EL (cell line): ENCODE results near the gene NOCT.
"Not testable (repeated sequence)": the region's sequence is repeated elsewhere in the genome, so short reads cannot be mapped to it uniquely, and the experiment has no call there.

ENCODE experiments used
- DNase-seq: peaks from one replicate; pipeline ENCODE4 v3.0.0-alpha.2; 2016

The NOCT gene, protein sequence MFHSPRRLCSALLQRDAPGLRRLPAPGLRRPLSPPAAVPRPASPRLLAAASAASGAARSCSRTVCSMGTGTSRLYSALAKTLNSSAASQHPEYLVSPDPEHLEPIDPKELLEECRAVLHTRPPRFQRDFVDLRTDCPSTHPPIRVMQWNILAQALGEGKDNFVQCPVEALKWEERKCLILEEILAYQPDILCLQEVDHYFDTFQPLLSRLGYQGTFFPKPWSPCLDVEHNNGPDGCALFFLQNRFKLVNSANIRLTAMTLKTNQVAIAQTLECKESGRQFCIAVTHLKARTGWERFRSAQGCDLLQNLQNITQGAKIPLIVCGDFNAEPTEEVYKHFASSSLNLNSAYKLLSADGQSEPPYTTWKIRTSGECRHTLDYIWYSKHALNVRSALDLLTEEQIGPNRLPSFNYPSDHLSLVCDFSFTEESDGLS

GRCh38 chr4:139015269-139015947 lies at the start of gene NOCT:
NOCT (plus strand) TSS chr4:139015781; CDS start chr4:139015982, 201 bp downstream.
- peak; percentile 90 for DNase-seq

DNA sequence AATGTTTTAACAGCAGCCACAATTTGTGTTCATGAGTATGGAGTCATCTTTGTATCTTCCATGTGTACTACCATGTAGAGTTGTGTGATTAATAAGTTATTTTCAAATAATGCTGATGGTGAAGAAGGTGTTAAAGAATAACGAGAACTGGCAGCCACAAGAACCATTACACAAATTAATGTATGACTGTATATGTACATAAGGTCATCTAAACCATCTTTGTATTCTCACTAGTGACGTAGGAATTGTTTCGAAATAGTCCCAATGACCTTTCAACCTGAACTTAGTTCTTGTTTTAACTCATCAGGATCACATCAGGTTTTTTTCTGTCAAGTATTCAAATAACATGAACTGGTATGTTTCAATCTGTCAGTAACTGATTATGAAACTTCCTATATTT lies 48.3 kb upstream of the NOCT start:
- no peak for DNase-seq

DNA sequence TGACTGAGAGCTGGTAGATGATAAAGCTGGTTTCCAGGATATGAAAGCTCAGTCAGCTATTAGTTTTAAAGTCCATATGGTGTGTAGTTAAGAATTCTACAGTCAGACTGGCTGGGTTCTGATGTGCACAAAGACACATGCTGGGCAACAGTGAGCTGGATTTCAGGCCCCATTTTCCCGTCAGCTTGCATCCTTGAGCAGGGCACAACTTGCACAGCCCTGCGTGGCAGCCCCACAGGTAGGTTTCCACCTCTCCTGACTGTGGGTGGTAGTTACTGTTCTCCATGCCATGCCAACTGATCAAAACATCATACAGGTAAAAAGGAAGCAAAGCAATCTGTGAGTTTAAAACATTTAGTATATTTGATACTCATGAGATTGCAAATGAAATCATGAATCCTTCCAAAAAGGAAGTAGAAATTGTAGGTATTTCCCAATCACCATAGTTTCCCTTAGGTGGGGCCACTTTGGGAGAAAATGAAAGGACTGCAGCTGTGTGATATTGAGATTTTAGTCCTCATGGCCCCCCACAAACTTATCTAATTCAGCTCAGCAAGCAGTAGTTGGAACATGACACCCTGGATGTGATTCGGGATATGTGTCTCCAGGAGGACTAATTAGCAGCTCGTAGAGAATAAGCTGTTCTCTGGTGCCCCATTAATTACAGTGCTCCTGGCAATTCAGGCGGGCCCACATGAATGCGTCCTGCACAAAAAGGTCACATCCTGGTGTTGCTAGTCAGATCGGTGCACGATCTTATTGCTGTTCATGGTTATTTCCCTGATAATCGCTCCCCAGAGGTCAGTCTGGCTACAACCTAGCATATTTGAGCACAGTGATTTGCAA lies 42.4 kb upstream of the NOCT start:
- no peak for DNase-seq

DNA sequence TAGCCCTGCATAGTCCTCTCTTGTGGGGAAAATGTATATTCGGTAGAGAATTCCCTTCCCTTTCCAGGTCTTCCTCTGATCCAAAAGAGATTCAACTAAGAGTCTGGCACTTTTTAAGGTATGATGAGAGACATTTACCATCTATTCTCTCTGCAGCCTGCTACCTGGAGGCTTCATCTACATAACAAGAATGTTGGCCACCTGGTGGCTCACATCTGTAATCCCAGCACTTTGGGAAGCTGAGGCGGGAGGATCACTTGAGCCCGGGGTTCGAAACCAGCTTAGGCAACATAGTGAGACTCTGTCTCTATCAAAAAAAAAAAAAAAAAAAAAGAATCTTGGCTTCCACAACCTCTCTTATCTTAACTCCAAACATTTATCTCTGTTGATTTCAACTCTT lies 40.4 kb upstream of the NOCT start:
- no peak for DNase-seq

DNA sequence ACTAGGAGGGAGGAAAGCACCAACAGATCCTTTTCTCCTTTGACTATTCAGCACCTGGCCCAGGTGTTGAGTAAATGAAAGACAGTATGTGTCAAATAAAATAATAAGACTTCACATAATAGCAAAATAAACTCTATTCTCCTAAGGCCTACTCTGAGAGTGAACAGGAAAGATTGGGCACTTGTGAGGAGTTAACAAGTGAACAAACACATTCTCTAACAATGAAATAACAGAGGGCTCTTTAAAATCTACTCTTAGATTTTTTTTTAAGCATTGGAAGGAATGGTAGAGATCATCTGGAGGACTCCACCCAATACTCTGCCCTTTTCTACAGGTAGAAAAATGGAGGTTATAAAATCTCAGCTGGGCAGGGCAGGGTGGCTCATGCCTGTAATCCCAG lies 39.1 kb upstream of the NOCT start:
- no peak for DNase-seq

GRCh38 chr4:138977524-138977923 lies 38.1 kb upstream of the NOCT start:
- DNase-seq: no peak

- DNase-seq: no peak
These were observed 37.5 kb upstream of the NOCT start for GRCh38 chr4:138978028-138978585.

DNA sequence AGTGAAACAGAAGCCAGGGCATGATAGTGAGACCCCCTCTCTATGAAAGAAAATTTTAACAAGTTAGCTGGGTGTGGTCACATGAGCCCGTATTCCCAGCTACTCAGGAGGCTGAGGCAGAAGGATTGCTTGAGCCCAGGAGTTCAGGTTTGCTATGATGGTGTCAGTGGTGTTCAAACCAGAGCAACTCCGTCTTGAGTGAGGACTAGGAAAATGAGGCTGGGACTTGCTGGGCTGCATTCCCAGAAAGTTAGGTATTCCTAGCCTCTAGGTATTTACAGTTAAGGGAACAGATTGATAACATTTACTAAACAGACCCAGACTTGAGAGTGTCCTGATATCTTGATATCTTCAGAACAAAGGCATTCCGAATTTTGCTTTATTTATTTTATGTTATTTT lies 37.0 kb upstream of the NOCT start:
- DNase-seq: no peak

DNA sequence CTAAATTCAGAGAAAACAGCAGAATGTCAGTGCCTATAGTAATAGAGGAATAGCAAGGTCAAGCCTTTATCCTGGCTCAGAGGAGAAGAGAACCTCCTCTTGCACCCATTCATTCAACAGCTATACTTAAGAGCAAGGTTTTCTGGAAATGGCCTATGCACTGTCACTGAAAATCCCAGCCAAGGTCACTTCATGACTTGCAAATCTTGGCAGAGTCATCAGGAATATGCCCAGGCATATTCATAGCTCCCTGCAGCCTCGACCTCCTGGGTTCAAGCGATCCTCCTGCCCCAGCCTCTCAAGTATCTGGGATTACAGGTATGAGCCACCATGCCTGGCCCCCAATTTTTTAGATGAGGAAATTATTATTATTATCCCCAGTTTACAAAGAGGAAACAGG lies 35.8 kb upstream of the NOCT start:
- no peak for DNase-seq

DNA sequence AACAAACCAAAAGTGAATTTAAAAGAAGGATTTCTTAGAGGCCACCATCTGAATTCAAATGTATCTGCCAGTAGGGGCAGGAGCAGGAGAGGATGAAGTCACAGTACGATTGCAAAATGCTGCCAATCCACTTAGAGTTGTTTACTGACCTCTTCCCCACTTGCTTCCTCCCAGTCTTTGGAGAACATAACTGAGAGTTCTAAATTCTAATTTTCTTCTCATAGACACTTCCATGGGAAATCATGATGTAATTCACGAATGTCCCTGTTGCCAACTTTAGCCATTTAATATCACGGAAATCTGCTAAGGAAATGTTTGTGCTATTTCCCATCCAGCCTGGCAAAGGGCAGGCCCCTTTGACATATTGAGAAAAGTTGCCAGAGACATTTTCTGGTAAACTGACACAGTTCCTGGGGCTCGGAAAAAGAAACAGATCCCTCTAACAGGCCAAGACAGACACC lies 33.6 kb upstream of the NOCT start:
- DNase-seq: peak; percentile 35

DNA sequence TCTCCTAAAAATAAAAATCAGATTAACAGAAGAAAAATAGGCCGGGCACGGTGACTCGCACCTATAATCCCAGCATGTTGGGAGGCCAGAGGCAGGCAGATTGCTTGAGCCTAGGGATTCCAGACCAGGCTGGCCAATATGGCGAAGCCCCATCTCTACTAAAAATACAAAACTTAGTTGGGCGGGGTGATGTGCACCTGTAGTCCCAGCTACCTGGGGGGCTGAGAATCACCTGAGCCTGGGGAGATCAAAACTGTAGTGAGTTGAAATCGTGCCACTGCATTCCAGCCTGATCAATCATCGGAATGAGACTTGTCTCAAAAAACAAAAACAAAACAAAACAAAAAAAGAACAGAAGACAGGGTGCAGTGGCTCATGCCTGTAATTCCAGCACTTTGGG lies 32.8 kb upstream of the NOCT start:
- DNase-seq: no peak

DNA sequence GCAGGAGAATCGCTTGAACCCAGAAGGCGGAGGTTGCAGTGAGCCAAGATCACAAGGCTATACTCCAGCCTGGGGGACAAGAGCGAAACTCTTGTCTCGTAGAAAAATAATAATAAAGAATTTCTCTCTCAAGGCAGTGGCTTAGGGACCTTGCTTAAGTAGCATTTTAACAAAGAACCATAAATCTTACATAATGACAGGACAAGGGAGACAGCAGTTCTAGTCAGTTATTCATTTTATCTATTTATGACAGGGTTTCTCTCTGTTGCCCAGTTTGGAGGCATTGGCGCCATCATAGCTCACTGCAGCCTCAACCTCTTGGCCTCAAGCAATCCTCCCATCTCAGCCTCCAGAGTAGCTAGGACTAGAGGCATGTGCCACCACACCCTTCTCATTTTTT lies 31.9 kb upstream of the NOCT start:
- DNase-seq: no peak

GRCh38 chr4:138984647-138985046 lies 30.9 kb upstream of the NOCT start:
- DNase-seq: no peak

- no peak for DNase-seq
These were observed 22.9 kb upstream of the NOCT start for GRCh38 chr4:138992676-138993075.

DNA sequence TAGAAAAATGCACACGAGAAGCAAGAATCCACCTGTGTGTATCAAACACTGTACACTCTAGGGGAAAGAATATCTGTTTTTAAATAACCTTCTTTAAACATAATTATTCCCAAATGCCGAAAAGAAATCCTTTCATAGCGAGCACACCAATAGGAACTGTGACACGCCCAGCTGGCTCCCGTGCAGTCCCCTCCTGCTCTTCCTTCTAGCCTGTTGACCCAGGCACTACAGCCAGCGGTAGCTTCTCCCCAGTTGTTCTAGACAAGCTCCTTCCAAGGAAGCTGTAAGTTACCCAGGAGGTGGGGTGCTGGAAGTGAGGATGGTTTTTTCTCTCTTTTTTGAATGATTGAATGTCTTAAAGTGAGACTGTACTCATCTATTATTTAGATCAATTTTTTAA lies 19.5 kb upstream of the NOCT start:
- DNase-seq: no peak

DNA sequence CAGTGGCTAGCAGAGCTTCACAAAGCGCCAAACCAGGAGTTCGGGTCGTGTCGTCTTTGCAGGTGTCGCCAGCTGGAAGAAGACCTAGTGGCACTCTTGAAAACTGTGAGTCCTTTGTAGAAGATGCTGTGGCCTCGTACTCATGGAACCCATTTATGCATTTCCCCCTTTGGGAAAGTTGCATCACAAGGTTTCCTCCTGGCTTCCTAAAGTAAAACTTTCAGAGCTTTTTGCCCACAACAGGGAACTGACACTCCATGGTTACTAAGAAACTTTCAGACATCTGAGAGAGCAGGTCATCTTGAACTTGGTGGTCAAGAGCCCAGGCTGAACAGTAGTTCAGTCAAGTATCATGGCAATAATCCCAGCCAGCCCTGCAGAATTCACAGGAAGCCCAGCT lies 15.9 kb upstream of the NOCT start:
- DNase-seq: no peak

- not testable (repeated sequence) for DNase-seq
These were observed 15.4 kb upstream of the NOCT start for GRCh38 chr4:139000134-139000533.

- not testable (repeated sequence) for DNase-seq
These were observed 14.2 kb upstream of the NOCT start for GRCh38 chr4:139001430-139001829.

- DNase-seq: not testable (repeated sequence)
These were observed 11.9 kb upstream of the NOCT start for GRCh38 chr4:139003668-139004067.

DNA sequence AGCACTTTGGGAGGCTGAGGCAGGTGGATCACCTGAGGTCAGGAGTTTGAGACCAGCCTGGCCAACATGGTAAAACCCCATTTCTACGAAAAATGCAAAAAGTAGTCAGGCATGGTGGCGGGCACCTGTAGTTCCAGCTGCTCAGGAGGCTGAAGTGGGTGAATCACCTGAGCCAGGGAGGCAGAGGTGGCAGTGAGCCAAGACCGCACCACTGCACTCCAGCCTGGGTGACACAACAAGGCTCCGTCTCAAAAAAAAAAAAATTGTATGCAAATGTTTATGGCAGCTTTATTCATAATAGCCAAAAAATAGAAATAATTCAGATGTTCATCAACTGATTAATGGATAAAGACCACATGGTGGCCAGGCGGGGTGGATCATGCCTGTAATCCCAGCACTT lies 9.8 kb upstream of the NOCT start:
- no peak for DNase-seq

GRCh38 chr4:139007640-139008039 lies 7.9 kb upstream of the NOCT start:
- no peak for DNase-seq

DNA sequence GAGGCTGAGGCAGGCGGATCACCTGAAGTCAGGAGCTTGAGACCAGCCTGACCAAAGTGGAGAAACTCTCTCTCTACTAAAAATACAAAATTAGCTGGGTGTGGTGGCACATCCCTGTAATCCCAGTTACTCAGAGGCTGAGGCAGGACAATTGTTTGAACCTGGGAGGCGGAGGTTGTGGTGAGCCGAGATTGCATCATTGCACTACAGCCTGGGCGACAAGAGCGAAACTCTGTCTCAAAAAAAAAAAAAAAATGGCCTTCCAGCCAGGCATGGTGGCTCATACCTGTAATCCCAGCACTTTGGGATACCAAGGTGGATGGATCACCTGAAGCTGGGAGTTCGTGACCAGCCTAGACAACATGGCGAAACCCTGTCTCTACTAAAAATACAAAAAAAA lies 7.3 kb upstream of the NOCT start:
- not testable (repeated sequence) for DNase-seq

DNA sequence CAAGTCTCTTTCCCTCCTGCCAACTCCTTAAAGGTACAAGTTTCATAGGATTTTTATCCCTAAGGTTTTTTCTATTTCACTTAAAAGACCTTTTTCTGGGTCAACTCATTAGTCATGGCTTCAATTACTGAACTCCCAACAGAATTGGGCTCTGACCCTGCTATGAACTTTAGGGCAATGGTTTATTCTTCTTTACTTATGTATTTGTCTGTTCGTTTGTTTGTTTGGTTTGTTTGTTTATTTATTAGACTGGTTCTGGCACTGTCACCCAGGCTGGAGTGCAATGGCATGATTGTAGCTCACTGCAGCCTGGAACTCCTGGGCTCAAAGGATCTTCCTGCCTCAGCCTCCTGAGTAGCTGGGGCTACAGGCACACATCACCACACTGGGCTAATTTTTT lies 5.9 kb upstream of the NOCT start:
- no peak for DNase-seq
